Activated T-cell treated with anti-CD3 and anti-CD28 coated beads, Interleukin-2, amount 50 U/mL, for 24 hours (primary cell): Measurements from ENCODE around the gene POU2F2.

Experiments used
- DNase-seq: peaks from one replicate; pipeline ENCODE4 v3.0.0-alpha.2; 2020
- H3K27ac Mint-ChIP-seq: 2 replicates; pipeline ENCODE4 v1.8.0; 2020; ENCODE audit warnings: mild to moderate bottlenecking, mixed read lengths
- H3K27me3 Mint-ChIP-seq: 2 replicates; pipeline ENCODE4 v1.8.0; 2020; ENCODE audit warnings: mixed read lengths
- H3K36me3 Mint-ChIP-seq: 2 replicates; pipeline ENCODE4 v1.8.0; 2020; ENCODE audit warnings: low read depth, mixed read lengths
- H3K4me1 Mint-ChIP-seq: 2 replicates; pipeline ENCODE4 v1.8.0; 2020; ENCODE audit warnings: low read depth, mixed read lengths
- H3K4me3 Mint-ChIP-seq: 2 replicates; pipeline ENCODE4 v1.8.0; 2020; ENCODE audit warnings: mild to moderate bottlenecking, moderate library complexity, mixed read lengths
- H3K9me3 Mint-ChIP-seq: 2 replicates; pipeline ENCODE4 v1.8.0; 2020; ENCODE audit warnings: mixed read lengths

The POU2F2 gene

DNA sequence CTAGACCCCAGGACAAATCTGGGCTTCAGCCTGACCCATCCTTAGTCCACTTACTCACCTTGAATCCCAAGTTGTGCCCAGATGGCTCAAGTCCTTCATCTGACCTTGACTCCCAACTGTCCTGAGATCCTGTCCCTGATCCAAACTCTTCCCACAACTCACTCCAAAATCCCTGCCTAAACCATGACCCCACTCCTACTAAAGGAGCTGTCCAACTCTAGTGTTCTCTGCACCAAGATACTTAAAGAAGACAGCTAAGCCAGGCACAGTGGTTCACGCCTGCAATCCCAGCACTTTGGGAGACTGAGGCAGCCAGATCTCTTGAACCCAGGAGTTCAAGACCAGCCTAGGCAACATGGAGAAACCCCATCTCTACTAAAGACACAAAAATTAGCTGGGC, 8.5 kb downstream of the POU2F2 start:
- Mint-ChIP-seq H3K4me3 (peak overlapping the region; percentile 85), H3K27ac (peak overlapping the region; percentile 99), H3K27me3 (no peaks in the 10 kb centered on the region), H3K4me1 (peaks cover 79% of the 10 kb centered on the region), H3K9me3 (no peaks in the 10 kb centered on the region), H3K36me3 (peaks cover 55% of the 10 kb centered on the region)
- DNase-seq, result no peak

DNA sequence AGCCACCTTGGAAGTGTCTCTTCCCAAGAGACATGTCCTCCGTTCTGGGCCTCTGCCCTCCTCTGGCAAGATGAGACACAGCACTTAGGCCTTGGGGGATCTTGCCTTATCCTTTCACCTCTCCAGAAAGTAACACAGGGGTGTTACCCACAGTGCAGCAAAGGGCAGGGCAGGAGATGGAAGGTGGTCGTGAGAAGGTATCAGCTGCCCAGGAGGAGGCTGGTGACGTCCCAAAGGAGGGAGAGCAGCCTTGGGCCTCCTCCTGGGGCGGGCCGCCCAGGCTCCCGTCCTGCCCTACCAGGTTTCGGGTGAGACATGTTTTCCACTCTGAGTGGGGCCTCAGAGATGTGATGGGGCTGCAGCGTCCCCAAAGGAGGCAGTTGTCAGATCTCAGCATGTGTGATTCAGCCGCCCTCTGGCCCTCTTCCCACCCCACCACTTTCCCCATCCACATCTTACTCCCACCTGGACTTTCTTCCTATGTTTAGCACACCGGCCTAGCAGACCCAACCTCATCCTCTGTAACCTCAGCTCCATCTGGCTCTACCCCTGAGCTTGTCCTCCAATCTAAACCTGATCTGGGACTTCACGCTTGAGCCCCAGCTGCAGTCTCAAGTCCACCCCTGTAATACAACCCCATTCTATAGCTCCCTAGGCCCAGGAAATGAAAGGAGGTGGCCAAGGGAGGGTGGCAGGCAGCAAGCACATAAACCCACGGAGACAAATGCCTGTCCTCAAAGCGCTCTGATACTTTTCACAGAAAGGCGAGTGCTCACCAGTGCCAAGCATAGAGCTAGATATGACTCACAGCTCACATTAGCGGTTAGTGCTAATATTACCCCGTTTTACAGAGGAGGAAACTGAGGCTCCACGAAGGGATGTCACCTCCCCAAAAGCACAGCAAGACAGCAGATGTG, 9.3 kb downstream of the POU2F2 start:
- DNase-seq, result peak; percentile 83
- no peaks in the 10 kb centered on the region for H3K9me3 Mint-ChIP-seq
- peak overlapping the region; percentile 99 for H3K27ac Mint-ChIP-seq
- peaks cover 76% of the 10 kb centered on the region for H3K4me1 Mint-ChIP-seq
- H3K27me3 Mint-ChIP-seq, result no peaks in the 10 kb centered on the region
- H3K4me3 Mint-ChIP-seq, result peak overlapping the region; percentile 85
- peaks cover 59% of the 10 kb centered on the region for H3K36me3 Mint-ChIP-seq

DNA sequence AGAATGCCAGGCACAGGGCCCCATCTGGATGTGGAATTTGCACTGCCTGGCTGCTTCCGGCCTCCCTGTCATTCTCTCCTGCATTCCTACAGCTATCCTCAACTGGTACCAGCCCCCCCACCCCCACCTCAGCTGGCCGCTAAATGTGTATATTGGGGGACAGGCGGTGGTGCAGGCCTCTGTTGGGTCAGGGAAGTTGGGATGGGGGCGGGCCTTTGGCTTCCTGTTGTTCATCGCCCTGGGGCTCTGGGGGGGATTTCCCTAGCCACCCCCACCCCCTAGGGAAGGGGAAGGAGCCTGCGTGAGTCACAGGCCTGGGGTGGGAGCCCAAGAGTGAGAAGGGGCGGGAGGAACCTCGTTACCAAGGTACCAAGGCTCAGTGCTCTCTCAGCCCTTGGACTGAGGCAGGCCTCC, 10.6 kb downstream of the POU2F2 start:
- peaks cover 70% of the 10 kb centered on the region for H3K4me1 Mint-ChIP-seq
- peaks cover 68% of the 10 kb centered on the region for H3K36me3 Mint-ChIP-seq
- peak overlapping the region; percentile 85 for H3K4me3 Mint-ChIP-seq
- no peaks in the 10 kb centered on the region for H3K9me3 Mint-ChIP-seq
- peak overlapping the region; percentile 99 for H3K27ac Mint-ChIP-seq
- no peaks in the 10 kb centered on the region for H3K27me3 Mint-ChIP-seq
- DNase-seq, result peak; percentile 86

DNA sequence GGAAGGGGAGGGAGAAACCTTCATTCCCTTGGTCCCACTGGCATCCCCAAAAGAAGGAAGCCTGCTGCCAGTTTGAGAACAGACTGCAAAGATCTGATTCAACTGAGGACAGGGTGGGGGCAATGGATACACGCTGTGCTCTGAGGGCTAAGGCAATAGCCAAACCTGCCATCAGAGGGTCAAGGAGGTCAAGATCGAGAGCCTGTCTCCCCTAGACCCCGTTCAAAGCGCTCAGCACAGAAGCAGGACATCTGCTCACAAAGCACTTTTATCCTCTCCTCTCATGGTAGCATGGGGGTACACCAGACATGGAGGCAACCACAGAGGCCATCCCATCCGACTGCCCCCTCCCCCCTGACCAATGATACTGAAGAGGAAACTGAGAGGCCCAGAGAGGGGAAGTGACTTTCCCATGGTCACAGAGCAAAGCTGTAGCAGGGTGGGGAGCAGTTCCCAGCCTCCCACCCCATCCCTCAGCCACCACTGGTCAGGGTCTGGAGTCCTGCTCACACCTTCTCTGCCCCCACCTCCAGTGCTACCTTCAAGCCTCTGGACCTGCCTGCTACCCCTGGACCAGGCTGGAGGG, 11.1 kb downstream of the POU2F2 start:
- Mint-ChIP-seq H3K4me1 (peaks cover 65% of the 10 kb centered on the region), H3K36me3 (peaks cover 73% of the 10 kb centered on the region), H3K27ac (peak overlapping the region; percentile 99), H3K4me3 (peak overlapping the region; percentile 85), H3K27me3 (no peaks in the 10 kb centered on the region), H3K9me3 (no peaks in the 10 kb centered on the region)
- no peak for DNase-seq

DNA sequence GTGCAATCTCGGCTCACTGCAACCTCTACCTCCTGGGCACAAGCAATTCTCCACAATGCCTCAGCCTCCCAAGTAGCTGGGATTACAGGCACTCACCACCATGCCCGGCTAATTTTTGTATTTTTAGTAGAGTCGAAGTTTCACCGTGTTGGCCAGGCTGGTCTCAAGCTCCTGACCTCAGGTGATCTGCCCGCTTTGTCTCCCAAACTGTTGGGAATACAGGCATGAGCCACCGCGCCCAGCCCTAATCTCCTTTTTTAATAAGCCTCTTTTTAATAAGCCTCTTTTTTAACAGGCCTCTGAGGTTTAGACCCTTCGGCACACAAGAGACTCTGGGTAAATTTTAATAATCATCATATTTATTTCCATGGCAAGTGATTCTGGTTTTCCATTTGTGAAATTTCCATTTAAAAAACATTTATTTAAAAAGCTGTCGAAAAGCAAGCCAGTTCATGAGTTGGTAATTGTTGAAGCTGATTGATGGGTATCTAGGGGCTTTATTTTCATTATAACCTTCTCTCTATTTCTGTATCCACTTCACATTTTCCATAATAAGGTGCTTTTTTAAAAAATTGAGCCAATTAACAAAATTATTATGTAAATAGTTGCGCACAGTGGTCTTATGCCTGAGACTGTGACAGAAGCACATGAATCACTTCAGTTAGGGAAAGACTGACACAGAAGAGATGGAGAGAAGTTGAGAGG, 11.8 kb downstream of the POU2F2 start:
- Mint-ChIP-seq H3K27me3 (no peaks in the 10 kb centered on the region), H3K4me1 (peaks cover 64% of the 10 kb centered on the region), H3K36me3 (peaks cover 76% of the 10 kb centered on the region), H3K4me3 (peak overlapping the region; percentile 85), H3K27ac (peak overlapping the region; percentile 99), H3K9me3 (no peaks in the 10 kb centered on the region)
- no peak for DNase-seq

DNA sequence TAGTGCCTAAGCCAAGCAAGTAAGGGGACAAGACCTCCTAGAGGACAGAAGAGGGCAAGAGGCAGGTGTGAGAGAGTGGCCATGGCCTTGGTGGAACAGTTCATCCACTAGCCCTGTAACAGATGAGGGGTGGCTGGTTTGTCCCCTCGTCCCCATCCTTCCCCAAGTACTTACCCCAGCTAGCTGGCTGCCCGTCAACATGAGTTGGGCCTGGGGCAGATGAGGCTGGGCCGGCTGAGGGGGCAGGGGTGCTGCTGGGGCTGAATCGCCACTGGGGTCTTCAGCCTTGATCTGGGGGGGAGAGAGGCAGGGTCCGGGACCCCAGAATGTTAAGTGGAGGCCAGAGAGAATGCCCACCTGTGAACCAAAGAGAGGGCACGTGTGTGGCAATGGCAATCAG, 15.2 kb downstream of the POU2F2 start:
- H3K27ac Mint-ChIP-seq, result peak overlapping the region; percentile 72

DNA sequence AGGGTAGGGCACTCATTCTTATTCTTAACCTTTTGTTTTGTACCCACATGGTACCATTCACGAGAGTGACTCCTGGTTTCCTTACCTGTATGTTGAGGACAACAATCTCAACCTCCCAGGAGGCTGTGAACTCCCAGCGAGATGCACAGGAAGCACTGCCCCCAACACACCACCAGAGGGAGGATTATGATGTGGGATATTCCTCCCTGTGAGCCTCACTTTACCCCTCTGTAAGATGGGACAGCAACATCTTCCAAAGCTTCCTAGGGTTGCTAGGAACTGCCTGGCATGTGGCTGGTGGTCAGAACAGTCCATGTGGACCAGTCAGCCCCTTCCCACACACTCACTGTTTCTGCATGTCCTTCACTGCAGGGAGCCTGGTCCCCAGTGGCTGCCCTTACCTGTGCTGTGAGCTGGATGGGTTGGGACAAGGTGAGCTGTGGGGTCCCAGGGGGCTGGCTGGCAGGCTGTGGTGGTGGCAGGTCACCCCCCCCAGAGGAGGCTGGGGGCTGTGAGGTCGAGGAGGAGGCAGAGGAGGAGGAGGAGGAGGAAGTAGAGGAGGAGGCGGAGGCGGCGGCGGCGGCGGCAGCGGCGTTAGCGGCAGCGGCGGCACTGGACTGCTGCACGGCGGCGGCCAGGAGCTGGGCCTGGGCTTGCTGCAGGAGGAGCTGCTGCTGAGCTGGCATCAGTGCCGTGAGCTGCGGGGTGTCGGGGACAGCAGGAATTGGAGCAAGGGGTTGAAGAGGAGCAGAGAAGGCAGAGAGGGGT, 15.8 kb downstream of the POU2F2 start:
- no peak for DNase-seq
- Mint-ChIP-seq H3K27me3 (no peaks in the 10 kb centered on the region), H3K4me1 (peaks cover 59% of the 10 kb centered on the region), H3K4me3 (no peak overlapping the region), H3K9me3 (no peaks in the 10 kb centered on the region), H3K27ac (peak overlapping the region; percentile 72), H3K36me3 (peaks cover 89% of the 10 kb centered on the region)

More for the DNA sequence above, 15.2 kb downstream of the POU2F2 start:
- no peaks in the 10 kb centered on the region for H3K27me3 Mint-ChIP-seq
- peaks cover 59% of the 10 kb centered on the region for H3K4me1 Mint-ChIP-seq
- H3K36me3 Mint-ChIP-seq, result peaks cover 89% of the 10 kb centered on the region
- DNase-seq, result no peak
- no peak overlapping the region for H3K4me3 Mint-ChIP-seq
- H3K9me3 Mint-ChIP-seq, result no peaks in the 10 kb centered on the region

DNA sequence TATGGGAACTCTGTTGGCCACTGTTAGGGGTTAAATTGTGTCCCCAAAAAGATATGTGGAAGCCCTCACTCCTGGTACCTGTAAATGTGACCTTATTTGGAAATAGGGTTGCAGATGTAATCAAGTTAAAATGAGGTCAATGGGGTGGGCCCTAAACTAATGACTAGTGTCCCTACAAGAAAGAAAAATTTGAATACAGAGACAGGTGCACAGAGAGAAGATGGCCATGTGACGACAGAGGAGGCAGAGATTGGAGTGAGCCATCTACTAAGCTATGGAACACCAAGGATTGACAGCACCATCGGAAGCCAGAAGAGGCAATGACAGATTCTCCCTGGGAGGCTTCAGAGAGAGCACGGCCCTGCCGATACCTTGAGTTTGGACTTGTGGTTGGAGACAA, 16.5 kb downstream of the POU2F2 start:
- Mint-ChIP-seq H3K27me3 (no peaks in the 10 kb centered on the region), H3K4me3 (no peak overlapping the region), H3K27ac (peak overlapping the region; percentile 46), H3K4me1 (peaks cover 58% of the 10 kb centered on the region), H3K9me3 (no peaks in the 10 kb centered on the region), H3K36me3 (peaks cover 91% of the 10 kb centered on the region)
- DNase-seq, result no peak

DNA sequence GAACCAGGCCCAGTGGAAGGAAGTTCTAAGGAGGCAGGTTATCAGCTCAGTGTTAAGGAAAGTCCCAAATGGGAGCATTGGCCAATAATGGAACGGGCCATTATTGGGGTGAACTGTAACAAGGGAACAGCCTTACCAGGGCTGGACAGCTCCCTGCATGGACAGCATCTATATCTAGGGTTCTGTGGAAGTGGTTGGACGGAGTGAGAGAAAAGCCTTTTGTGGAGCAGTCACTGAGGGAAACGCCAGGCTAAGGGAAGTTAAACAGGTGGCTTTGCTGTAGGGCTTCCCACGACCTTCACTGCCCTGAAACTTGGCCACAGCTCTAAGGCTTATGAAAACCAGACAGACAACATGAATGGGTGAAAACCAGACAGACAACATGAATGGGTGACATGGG, 17.0 kb downstream of the POU2F2 start:
- no peak for DNase-seq

DNA sequence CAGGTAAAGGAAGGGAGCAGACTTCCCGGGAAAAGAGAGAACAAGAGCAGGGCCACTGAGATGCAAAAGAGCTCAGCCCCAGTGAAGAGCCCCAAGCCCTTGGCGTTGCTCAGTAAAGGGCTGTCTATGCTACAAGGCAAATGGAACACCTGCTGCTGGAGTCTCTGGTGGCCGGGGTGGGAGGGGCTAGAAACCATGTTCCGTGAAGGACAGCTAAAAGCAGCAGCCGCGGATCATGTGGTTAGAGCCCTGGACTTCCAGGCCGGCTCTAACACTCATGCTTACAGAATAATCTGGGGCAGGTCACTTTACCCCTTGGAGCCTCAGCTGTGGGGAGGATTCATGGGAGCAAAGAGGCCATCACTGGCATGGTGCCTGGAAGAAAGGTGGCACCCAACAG, 17.8 kb downstream of the POU2F2 start:
- peaks cover 89% of the 10 kb centered on the region for H3K36me3 Mint-ChIP-seq
- peaks cover 57% of the 10 kb centered on the region for H3K4me1 Mint-ChIP-seq
- no peak overlapping the region for H3K4me3 Mint-ChIP-seq
- H3K27ac Mint-ChIP-seq, result peak overlapping the region; percentile 88
- DNase-seq, result no peak
- H3K9me3 Mint-ChIP-seq, result no peaks in the 10 kb centered on the region
- H3K27me3 Mint-ChIP-seq, result no peaks in the 10 kb centered on the region

More for the DNA sequence above, 17.0 kb downstream of the POU2F2 start:
- Mint-ChIP-seq H3K4me1 (peaks cover 57% of the 10 kb centered on the region), H3K27ac (peak overlapping the region; percentile 63), H3K36me3 (peaks cover 91% of the 10 kb centered on the region), H3K27me3 (no peaks in the 10 kb centered on the region), H3K9me3 (no peaks in the 10 kb centered on the region), H3K4me3 (no peak overlapping the region)

DNA sequence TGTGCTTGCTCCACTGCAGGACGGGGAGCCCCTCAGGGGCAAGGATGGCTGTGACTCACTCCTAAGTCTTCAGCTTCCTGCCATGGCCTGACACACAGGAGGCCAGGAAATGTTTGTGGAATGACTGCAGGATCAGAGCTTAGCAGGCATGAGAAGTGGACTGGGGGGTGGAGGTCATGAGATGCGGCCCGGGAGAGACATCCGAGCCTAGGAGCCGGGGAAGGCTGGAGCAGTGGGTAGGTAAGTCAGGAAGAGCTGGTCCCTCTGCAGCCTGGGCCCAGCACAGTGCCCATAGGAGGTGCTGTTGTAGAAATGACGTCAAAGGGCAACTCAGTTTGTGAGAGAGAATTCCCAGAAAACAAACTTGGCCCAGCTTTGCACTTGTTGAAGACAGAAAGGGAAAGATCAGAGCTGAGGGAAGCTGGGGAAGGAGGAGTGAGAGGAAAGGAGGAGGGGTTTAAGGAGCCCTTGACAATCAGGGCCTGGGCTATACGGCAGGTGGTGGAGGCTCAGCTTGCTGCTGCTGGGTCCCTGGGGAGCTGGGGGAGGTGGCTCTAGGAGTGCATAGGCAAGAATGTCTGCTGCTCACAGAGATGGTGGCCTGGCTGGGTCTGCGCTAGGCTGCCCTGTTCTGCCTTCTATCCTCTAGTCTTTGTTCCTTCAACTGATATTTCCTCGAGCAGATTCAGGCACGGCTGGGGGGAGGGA, 18.5 kb downstream of the POU2F2 start:
- no peak overlapping the region for H3K4me3 Mint-ChIP-seq

DNA sequence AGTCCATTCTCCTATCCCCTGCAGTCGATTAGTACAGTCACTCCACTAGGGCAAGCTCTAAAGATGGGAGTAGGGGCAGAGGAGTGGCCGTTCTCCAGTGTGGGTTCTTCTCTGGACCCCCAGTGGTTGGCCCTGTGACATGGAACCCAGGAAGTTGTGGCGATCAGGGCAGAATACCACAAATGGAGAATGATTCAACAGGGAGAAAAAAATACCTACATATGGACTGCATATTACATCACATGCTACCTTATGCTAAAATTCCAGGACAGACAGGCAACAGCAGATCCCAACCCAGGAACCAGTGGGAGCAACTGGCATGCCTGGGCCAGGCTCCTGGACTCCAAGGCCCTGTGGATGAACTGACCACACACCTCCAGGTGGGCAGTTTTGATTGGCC, 20.4 kb downstream of the POU2F2 start:
- DNase-seq, result no peak
- Mint-ChIP-seq H3K4me1 (peaks cover 57% of the 10 kb centered on the region), H3K27me3 (no peaks in the 10 kb centered on the region), H3K9me3 (no peaks in the 10 kb centered on the region), H3K36me3 (peaks cover 89% of the 10 kb centered on the region), H3K27ac (peak overlapping the region; percentile 88), H3K4me3 (no peak overlapping the region)

More for the DNA sequence above, 18.5 kb downstream of the POU2F2 start:
- Mint-ChIP-seq H3K27me3 (no peaks in the 10 kb centered on the region), H3K4me1 (peaks cover 59% of the 10 kb centered on the region), H3K36me3 (peaks cover 91% of the 10 kb centered on the region), H3K27ac (peak overlapping the region; percentile 88), H3K9me3 (no peaks in the 10 kb centered on the region)
- no peak for DNase-seq

DNA sequence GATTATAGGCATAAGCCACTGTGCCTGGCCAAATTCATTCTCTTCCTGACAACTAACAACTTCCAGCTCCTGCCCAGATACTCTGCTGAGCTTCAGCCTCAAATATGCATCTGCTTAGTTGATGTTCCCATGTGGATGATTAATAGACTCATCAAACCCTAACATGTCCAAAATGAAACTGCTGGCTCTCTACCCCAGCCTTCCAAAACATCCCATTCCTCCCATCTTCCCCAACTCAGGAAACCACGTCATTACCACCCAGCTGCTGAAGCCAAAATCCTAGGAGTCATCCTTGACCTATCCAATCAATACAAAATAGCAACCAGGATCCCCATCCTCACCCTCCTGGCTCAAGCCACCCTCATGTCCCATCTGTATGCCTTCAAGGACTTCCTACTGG, 20.9 kb downstream of the POU2F2 start:
- peak overlapping the region; percentile 88 for H3K27ac Mint-ChIP-seq
- no peak for DNase-seq
- no peaks in the 10 kb centered on the region for H3K9me3 Mint-ChIP-seq
- H3K4me3 Mint-ChIP-seq, result no peak overlapping the region
- H3K4me1 Mint-ChIP-seq, result peaks cover 58% of the 10 kb centered on the region
- no peaks in the 10 kb centered on the region for H3K27me3 Mint-ChIP-seq
- peaks cover 86% of the 10 kb centered on the region for H3K36me3 Mint-ChIP-seq
